Epithelial cell of proximal tubule (primary cell): ENCODE measurements around the gene CD2BP2. TPM values are rescaled to one million over a fixed set of nuclear protein-coding genes. Genes with fewer than 3 reads are reported as not detected.

Experiments
- DNase-seq: peaks from one replicate; pipeline ENCODE4 v3.0.0-alpha.2; 2011; ENCODE audit warnings: low read depth
- H3K4me3 ChIP-seq: 2 replicates; pipeline ENCODE4 v1.5.1; 2011; ENCODE audit warnings: low read depth, mild to moderate bottlenecking, low read length
- CTCF ChIP-seq: conservative IDR thresholded peaks from 2 replicates; pipeline ENCODE4 v1.5.1; 2012; ENCODE audit warnings: low read depth, mild to moderate bottlenecking, low read length
- total RNA-seq: library from RNA; depleted of rRNA; stranded (reverse); fragments of >200 nt; gene quantifications from 2 replicates; pipeline ENCODE4 v1.2.3, GENCODE V29; 2015

CD2BP2 gene
- total RNA-seq, 1 donor from 2014 or later: 75.2 TPM

DNA sequence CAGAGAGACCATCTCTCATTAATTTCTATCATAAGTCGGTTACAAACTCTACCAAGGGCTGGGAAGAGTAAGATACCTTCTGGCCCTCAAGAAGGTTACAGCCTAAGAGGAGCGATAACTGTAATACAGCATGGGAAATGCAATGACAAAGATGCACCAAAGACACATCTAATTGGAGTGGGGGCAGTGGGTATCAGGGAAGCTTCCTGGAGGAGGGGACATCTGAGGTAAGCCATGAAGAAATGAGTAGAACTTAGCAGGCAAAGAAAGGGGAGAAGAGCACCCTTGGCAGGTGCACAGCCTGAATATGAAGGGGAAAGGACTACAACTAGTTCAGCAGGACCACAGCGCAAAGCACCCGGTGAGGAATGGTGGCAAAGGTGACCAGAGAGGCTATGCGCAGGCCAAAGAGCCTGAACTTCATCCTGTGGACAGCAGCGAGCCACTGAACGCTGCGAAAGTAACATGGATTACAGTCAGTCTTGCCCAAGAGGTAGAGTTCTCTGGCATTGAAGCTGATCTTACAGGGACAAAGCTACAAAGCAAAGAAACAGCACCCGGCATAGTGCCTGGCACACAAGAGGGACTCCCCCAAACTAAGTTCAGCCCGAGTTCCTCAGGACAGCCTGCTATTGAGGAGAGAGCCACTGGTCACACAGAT lies 12.4 kb upstream of the CD2BP2 start:
- DNase-seq: no peak
- H3K4me3 ChIP-seq: peak overlapping the region; percentile 87
- no peak for TF ChIP-seq CTCF

GRCh38 chr16:30366511-30366910 lies 11.4 kb upstream of the CD2BP2 start:
- H3K4me3 ChIP-seq: no peak overlapping the region
- TF ChIP-seq CTCF: no peak
- DNase-seq: no peak

DNA sequence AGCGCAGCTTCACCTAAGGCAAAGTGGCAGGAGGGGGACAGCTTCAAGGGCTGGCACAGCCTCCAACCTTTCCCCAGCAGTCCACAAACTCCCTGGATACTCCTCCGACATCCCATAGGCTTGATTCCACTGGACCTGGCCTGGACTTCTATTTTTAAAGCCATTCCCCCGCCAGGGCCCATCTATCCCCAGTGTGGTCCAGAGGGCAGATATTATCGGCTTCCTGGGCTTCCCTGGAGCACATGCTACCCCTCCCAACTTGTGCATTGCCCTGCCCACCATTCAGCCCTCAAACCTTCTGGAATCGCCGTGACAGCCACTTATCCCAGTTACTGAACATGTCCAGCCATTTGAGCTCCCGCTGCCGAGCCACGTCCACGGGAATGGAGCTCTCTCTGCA lies 10.1 kb upstream of the CD2BP2 start:
- H3K4me3 ChIP-seq: no peak overlapping the region
- no peak for DNase-seq
- TF ChIP-seq CTCF: no peak

DNA sequence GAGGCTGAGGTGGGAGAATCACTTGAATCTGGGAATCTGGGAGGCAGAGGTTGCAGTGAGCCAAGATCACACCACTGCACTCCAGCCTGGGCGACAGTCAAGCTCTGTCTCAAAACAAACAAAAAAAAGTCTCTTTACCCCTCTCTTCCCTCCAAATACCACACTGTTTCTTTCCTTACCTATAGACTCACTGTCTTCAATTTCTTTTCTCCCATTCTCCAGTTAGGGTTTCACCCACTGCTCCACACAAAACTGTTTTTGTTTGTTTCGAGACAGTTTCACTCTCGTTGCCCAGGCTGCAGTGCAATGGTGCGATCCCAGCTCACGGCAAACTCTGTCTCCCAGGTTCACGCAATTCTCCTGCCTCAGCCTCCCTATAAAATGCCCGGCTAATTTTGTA lies 6.1 kb upstream of the CD2BP2 start:
- no peak for TF ChIP-seq CTCF
- H3K4me3 ChIP-seq: no peak overlapping the region
- DNase-seq: no peak

- no peak for TF ChIP-seq CTCF
- no peak for DNase-seq
Measured at GRCh38 chr16:30359871-30360170, 4.7 kb upstream of the CD2BP2 start.

DNA sequence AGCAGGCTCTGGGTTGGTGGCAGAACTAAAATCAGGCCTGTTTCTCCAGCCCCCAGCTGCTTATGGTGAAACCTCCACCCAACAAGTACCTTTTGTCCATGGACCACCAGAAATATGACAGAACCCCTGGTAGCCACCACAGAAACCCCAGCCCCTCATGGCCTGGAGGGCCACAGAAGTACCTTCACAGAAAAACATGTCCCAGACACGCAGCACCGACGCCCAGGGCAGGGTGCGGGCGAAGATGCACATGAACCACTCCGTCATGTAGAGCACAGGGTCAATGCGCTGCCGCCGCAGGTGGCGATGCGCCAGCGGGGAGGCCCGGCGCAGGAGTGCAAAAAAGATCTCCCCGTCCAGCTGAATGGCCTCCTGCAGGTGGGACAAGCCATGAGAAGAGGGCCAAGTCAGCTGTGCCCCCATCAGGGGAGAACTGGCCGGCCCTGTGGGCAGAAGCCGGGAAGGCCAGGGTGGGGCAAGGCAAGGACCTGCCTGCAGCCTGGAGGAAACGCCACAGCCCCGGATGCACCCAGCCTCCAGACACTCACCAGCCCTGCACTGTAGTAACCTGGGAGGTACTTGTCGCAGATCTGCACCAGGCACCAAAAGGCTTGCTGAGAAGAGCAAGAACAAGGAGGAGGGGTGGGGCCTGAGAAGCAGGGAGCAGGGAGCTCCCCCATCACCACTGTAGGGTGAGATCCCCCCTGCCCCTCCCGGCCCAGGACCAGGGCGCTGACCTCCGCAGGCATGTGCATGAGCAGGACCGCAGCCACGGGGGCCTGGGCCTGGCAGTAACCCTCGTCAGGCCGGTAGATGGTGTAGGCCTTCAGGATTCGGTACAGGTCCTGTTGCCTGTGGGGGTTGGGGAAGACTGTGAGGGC lies 4.1 kb upstream of the CD2BP2 start:
- no peak for TF ChIP-seq CTCF
- no peak for DNase-seq
- no peak overlapping the region for H3K4me3 ChIP-seq

More at GRCh38 chr16:30359871-30360170, 4.7 kb upstream of the CD2BP2 start:
- no peak overlapping the region for H3K4me3 ChIP-seq

GRCh38 chr16:30358577-30358936 lies 3.4 kb upstream of the CD2BP2 start:
- H3K4me3 ChIP-seq: no peak overlapping the region
- no peak for DNase-seq
- TF ChIP-seq CTCF: no peak
